Astrocyte of the cerebellum (primary cell): Measurements from ENCODE around the gene THRA.

Source experiments
- DNase-seq: peaks from one replicate; pipeline ENCODE4 v3.0.0-alpha.2; 2011; ENCODE audit warnings: low read depth
- H3K4me3 ChIP-seq: 2 replicates; pipeline ENCODE4 v1.5.1; 2011; ENCODE audit warnings: mild to moderate bottlenecking, low read depth, low read length, moderate library complexity
- CTCF ChIP-seq: IDR thresholded peaks from 2 replicates; pipeline ENCODE4 v1.5.1; 2012; ENCODE audit warnings: low read length, low read depth, moderate library complexity, mild to moderate bottlenecking; ENCODE audit errors: missing control alignments
- in situ Hi-C: cut with HindIII; loops from 2 replicates; pipeline ENCODE4 v1.10.0; 2017; ENCODE audit warnings: low sequenced_read_pairs

Gene THRA

GRCh38 chr17:40075201-40075941 lies 12.6 kb downstream of the THRA start:
- TF ChIP-seq CTCF: peak; percentile 83
- DNase-seq: no peak
- H3K4me3 ChIP-seq: no peak overlapping the region
- in situ Hi-C loops: no loop called here

GRCh38 chr17:40075942-40076498 lies 13.3 kb downstream of the THRA start:
- no peak for DNase-seq
- TF ChIP-seq CTCF: no peak
- in situ Hi-C loops: no loop called here
- no peak overlapping the region for H3K4me3 ChIP-seq

DNA sequence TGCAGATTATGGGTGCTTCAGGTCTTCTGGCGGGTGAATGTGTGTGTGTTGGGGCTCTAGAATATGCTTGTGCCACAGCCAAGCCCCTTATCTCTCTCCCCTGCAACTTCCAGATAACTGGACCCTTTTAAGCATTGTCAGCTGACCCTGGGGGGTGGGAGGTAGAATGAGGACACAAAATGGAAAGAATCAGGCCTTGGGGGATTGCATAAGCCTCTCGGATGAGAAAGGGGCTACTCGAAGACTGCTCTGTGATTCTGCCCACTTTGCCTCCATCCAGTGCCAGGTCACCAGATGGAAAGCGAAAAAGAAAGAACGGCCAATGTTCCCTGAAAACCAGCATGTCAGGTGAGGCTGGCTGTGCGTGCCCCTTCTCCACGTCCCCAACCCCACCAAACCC lies 13.8 kb downstream of the THRA start:
- no peak overlapping the region for H3K4me3 ChIP-seq
- no peak for TF ChIP-seq CTCF
- in situ Hi-C loops: no loop called here
- DNase-seq: no peak

DNA sequence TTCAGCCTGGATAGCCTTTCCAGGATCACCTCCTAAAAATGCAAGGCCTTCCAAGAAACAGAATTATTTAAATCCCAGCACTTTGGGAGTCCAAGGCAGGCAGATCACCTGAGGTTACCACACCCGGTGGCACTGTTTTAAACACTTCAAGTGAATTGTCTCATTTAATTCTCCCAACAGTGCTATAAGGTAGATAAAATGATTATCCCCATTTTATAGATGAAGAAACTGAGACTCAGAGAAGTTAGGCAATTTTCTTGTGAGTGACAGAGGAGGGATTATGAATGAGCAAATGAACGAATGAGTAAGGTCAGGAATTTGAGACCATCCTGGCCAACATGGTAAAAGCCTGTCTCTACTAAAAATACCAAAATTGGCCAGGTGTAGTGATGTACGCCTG lies 16.8 kb downstream of the THRA start:
- H3K4me3 ChIP-seq: no peak overlapping the region
- in situ Hi-C loops: no loop called here
- TF ChIP-seq CTCF: no peak
- no peak for DNase-seq

DNA sequence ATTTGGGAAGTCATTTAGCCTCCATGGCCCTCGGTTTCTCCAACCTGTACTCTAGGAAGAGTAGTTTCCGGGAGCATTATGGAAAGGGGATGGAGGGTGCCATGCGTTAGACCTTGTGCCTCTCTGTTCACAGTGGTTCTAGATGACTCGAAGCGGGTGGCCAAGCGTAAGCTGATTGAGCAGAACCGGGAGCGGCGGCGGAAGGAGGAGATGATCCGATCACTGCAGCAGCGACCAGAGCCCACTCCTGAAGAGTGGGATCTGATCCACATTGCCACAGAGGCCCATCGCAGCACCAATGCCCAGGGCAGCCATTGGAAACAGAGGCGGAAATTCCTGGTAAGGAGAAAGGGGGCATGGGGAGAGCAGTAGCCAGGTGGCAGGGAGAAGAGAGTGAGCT lies 21.7 kb downstream of the THRA start:
- in situ Hi-C loops: no loop called here
- H3K4me3 ChIP-seq: no peak overlapping the region
- no peak for TF ChIP-seq CTCF
- DNase-seq: no peak

GRCh38 chr17:40086150-40087044 lies 23.6 kb downstream of the THRA start:
- DNase-seq: no peak
- in situ Hi-C loops: no loop called here
- no peak overlapping the region for H3K4me3 ChIP-seq
- TF ChIP-seq CTCF: peak; percentile 78
